Measurements from ENCODE around the gene NRXN2.

- no peak for TF ChIP-seq CTCF (IDR thresholded peaks at IDR 0.05)
- no peak for TF ChIP-seq EZH2phosphoT487 (IDR thresholded peaks at IDR 0.05)
- TF ChIP-seq EZH2 (IDR thresholded peaks at IDR 0.05), result no peak
Measured at GRCh38 chr11:64718780-64719124, 4.2 kb downstream of the NRXN2 start.
